B cell (primary cell): ENCODE results near the gene BOLA2. TPM values are rescaled to one million over a fixed set of nuclear protein-coding genes. Genes with fewer than 3 reads are reported as not detected.
"Not testable (repeated sequence)": the region's sequence is repeated elsewhere in the genome, so short reads cannot be mapped to it uniquely, and the experiment has no call there.

Experiments used
- ATAC-seq: fragments of 200-7000 bp; cut with Tn5 transposase; one replicate; pipeline ENCODE4 v1.10.0; 2021; ENCODE audit warnings: low read depth, mild to moderate bottlenecking, moderate number of reproducible peaks, moderate library complexity
- CTCF ChIA-PET: fragments of 350-600 bp; sonication (Branson Sonifier 250); formaldehyde crosslinking; loops from one replicate; lab custom pipeline; 2021; ENCODE audit warnings: antibody characterized with exemption, inconsistent platforms; lab: Charles Lee
- POLR2A ChIA-PET: fragments of 350-600 bp; sonication (Branson Sonifier 250); formaldehyde crosslinking; loops from one replicate; lab custom pipeline; 2021; ENCODE audit warnings: antibody characterized with exemption; lab: Charles Lee
- DNase-seq: peaks from one replicate; pipeline ENCODE4 v3.0.0; 2013
- H2AFZ ChIP-seq: 2 replicates; pipeline ENCODE4 v1.6.1; 2012; ENCODE audit warnings: mild to moderate bottlenecking, low read depth, low read length; ENCODE audit not compliant: insufficient read depth, poor library complexity, severe bottlenecking
- H3K27ac ChIP-seq, 2 donors: 1 replicate in 1 of 2; 2 replicates in 1 of 2; pipeline ENCODE4 v1.5.1; 2012 to 2013; ENCODE audit warnings: low read length in 2 of 2, mild to moderate bottlenecking in 2 of 2, moderate library complexity in 1 of 2
- H3K27me3 ChIP-seq, 4 experiments: fragments of 200-600 bp in 1 of 4; sonication (generic) in 1 of 4; replicated peaks in 1 of 4; 1 replicate in 2 of 4; 2 replicates in 2 of 4; pipeline versions ENCODE4 v1.6.1 to v1.7.0; 2013 to 2016; ENCODE audit warnings: low read length in 3 of 4, mild to moderate bottlenecking in 2 of 4, mixed read lengths in 1 of 4, moderate library complexity in 1 of 4; ENCODE audit not compliant: insufficient read depth in 4 of 4, control insufficient read depth in 3 of 4; ENCODE audit errors: control extremely low read depth in 1 of 4
- H3K36me3 ChIP-seq, 2 experiments: replicated peaks in 1 of 2; 1 replicate in 1 of 2; 2 replicates in 1 of 2; pipeline versions ENCODE4 v1.6.1 to v1.7.1; 2013; ENCODE audit warnings: low read length in 1 of 2; ENCODE audit not compliant: insufficient read depth in 2 of 2, control insufficient read depth in 1 of 2; ENCODE audit errors: control extremely low read depth in 1 of 2, extremely low read depth in 1 of 2
- H3K4me1 ChIP-seq, 2 donors: fragments of 200-600 bp in 1 of 2; sonication (generic) in 1 of 2; 1 replicate in 1 of 2; 2 replicates in 1 of 2; pipeline versions ENCODE4 v1.5.1 to v1.6.1; 2013 to 2017; ENCODE audit warnings: low read length in 2 of 2; ENCODE audit not compliant: control insufficient read depth in 2 of 2, insufficient read depth in 2 of 2
- H3K4me2 ChIP-seq: replicated peaks from 2 replicates; pipeline ENCODE3; 2012; ENCODE audit warnings: mild to moderate bottlenecking, low read depth, low read length; ENCODE audit not compliant: poor library complexity, severe bottlenecking
- H3K4me3 ChIP-seq, 5 experiments: fragments of 200-600 bp in 1 of 5; sonication (generic) in 1 of 5; 1 replicate in 3 of 5; 2 replicates in 2 of 5; pipeline versions ENCODE4 v1.5.1 to v1.7.0; 2011 to 2016; ENCODE audit warnings: low read length in 4 of 5, mild to moderate bottlenecking in 4 of 5, low read depth in 2 of 5, control low read depth in 1 of 5, moderate library complexity in 1 of 5; ENCODE audit not compliant: insufficient read depth in 1 of 5; ENCODE audit errors: control extremely low read depth in 1 of 5, extremely low read depth in 1 of 5
- H3K79me2 ChIP-seq: fragments of 200-600 bp; sonication (generic); one replicate; pipeline ENCODE4 v1.6.0; 2016; ENCODE audit warnings: low read length; ENCODE audit not compliant: control insufficient read depth, insufficient read depth
- H3K9ac ChIP-seq: fragments of 200-600 bp; sonication (generic); 2 replicates; pipeline ENCODE4 v1.6.1; 2017; ENCODE audit warnings: mild to moderate bottlenecking, low read length, moderate library complexity
- H3K9me3 ChIP-seq, 3 donors: one replicate each; pipeline versions ENCODE4 v1.6.1 to v1.7.1; 2013; ENCODE audit warnings: low read length in 2 of 3; ENCODE audit not compliant: control insufficient read depth in 2 of 3, insufficient read depth in 1 of 3; ENCODE audit errors: control extremely low read depth in 1 of 3
- H4K20me1 ChIP-seq: 2 replicates; pipeline ENCODE4 v1.6.0; 2012; ENCODE audit warnings: mild to moderate bottlenecking, low read length; ENCODE audit not compliant: insufficient read depth, control insufficient read depth, poor library complexity, severe bottlenecking
- H3K27ac Mint-ChIP-seq: one replicate; pipeline ENCODE4 v1.8.0; 2021; ENCODE audit warnings: mixed read lengths
- H3K27me3 Mint-ChIP-seq: one replicate; pipeline ENCODE4 v1.8.0; 2021; ENCODE audit warnings: mixed read lengths
- H3K4me1 Mint-ChIP-seq: one replicate; pipeline ENCODE4 v1.8.0; 2021; ENCODE audit warnings: mixed read lengths
- H3K4me3 Mint-ChIP-seq: one replicate; pipeline ENCODE4 v1.8.0; 2021; ENCODE audit warnings: mixed read lengths
- H3K9me3 Mint-ChIP-seq: one replicate; pipeline ENCODE4 v1.8.0; 2022; ENCODE audit warnings: mixed read lengths; ENCODE audit not compliant: insufficient read depth
- WGBS: methylation state at CpG from one replicate; pipeline ENCODE4 v1.1.5; 2013; ENCODE audit warnings: missing lambda C conversion rate; ENCODE audit not compliant: insufficient coverage; 5-methylcytosine and 5-hydroxymethylcytosine counted together
- intact Hi-C: fragments of 100-400 bp; cut with micrococcal nuclease; formaldehyde crosslinking; loops from one replicate; pipeline ENCODE4 v1.10.0; 2022
- polyA plus RNA-seq: library from polyadenylated mRNA; depleted of rRNA; stranded (reverse); fragments of >200 nt; gene quantifications from 2 replicates; pipeline ENCODE4 v1.2.3, GENCODE V29; 2012
- small RNA-seq: library from RNA; depleted of rRNA; stranded (forward); fragments of <200 nt; gene quantifications from one replicate; pipeline ENCODE3, GENCODE V24; 2012; ENCODE audit warnings: low replicate concordance, low read depth; ENCODE audit not compliant: insufficient read length
- total RNA-seq, 2 donors: library from RNA; stranded (reverse); fragments of 120-200 nt in 1 of 2; gene quantifications; 1 replicate in 1 of 2; 2 replicates in 1 of 2; pipeline versions ENCODE4 v1.2.3 to v1.2.4, GENCODE V29; 2013 to 2022

Gene BOLA2
- total and polyA plus RNA-seq, 2 donors (not counting 1 experiment from before 2014, with no cell fraction given): 17.4 to 46.5 TPM

GRCh38 chr16:29425390-29425789 lies 28.8 kb downstream of the BOLA2 start:
- H3K27me3 ChIP-seq, H3K27me3 Mint-ChIP-seq, H2AFZ ChIP-seq, intact Hi-C loops, H3K9me3 Mint-ChIP-seq, H3K4me3 ChIP-seq, H3K4me2 ChIP-seq, H3K79me2 ChIP-seq, ATAC-seq, H3K36me3 ChIP-seq, DNase-seq, H3K9me3 ChIP-seq, H3K9ac ChIP-seq, CTCF ChIA-PET, H3K4me1 Mint-ChIP-seq, H3K4me1 ChIP-seq, POLR2A ChIA-PET, H3K27ac Mint-ChIP-seq, H3K27ac ChIP-seq, H4K20me1 ChIP-seq, H3K4me3 Mint-ChIP-seq: not testable (repeated sequence)
- no CpG with 5 or more reads among the region's 3 CpGs for WGBS

DNA sequence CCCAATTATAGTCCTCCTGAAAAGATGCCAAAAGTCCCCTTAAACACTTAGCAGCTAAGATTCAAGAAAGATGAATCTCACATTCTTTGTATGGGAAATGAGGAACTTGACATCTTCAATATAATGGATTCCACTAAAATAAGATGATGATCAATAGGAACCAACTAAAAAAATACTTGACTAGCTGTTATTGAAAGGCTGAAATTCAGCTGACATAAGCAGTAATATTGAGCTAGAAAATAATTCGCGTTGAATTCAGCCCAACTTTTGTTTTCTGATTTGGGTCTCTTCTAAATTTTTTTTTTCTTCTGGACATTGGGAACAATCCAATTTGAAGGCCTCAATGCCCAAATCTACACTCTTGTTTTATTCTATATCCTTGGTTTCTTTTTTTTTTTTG lies 30.6 kb downstream of the BOLA2 start:
- H3K4me1 Mint-ChIP-seq, H3K27ac Mint-ChIP-seq, DNase-seq, H3K4me2 ChIP-seq, H3K27me3 ChIP-seq, H3K9me3 Mint-ChIP-seq, H3K4me3 Mint-ChIP-seq, H4K20me1 ChIP-seq, ATAC-seq, H3K36me3 ChIP-seq, H3K27me3 Mint-ChIP-seq, H3K4me1 ChIP-seq, H3K4me3 ChIP-seq, H2AFZ ChIP-seq, POLR2A ChIA-PET, H3K27ac ChIP-seq, H3K9me3 ChIP-seq, H3K9ac ChIP-seq, H3K79me2 ChIP-seq, intact Hi-C loops, CTCF ChIA-PET: not testable (repeated sequence)
- no CpG with 5 or more reads among the region's 2 CpGs for WGBS

DNA sequence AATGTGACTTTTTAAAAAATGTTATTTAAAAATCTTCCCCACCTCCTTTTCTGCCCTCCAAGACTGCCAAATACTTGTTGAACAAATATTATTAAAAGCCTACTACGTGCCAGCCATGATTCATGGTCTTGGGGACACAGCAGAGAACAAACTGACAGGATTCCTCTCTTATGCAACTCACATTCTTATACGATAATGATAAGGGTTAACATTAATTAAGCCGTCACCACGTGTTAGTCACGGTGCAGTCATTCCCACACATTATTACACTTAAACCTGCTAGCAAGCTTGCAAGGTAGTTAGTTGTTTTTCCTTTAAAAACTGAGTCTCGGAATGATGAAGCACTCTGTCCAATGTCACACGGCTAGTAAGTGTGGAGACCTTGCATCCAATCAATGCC lies 48.9 kb downstream of the BOLA2 start:
- H3K9me3 Mint-ChIP-seq, H3K36me3 ChIP-seq, H3K27ac ChIP-seq, DNase-seq, H2AFZ ChIP-seq, H3K4me1 ChIP-seq, H4K20me1 ChIP-seq, H3K27ac Mint-ChIP-seq, H3K27me3 Mint-ChIP-seq, H3K4me3 ChIP-seq, ATAC-seq, H3K4me2 ChIP-seq, H3K4me3 Mint-ChIP-seq, CTCF ChIA-PET, H3K27me3 ChIP-seq, H3K4me1 Mint-ChIP-seq, POLR2A ChIA-PET, H3K9ac ChIP-seq, H3K79me2 ChIP-seq, H3K9me3 ChIP-seq, intact Hi-C loops: not testable (repeated sequence)
- WGBS: 100% methylated on average over 1 of the region's 7 CpGs

Small RNAs within 50 kb of the gene (small RNA-seq; reads per million reads assigned to genes)
- gene AC133555.2: not detected

Other genes starting within 250 kb of the BOLA2 start
- gene NPIPB11, start 47.6 kb downstream of the BOLA2 start, total RNA-seq: 2.1 and 2.5 TPM in 2 replicates
- 9.9 and 11.4 TPM in 2 replicates for gene NPIPB11, start 47.6 kb downstream of the BOLA2 start, polyA plus RNA-seq
- 29.3 and 70.7 TPM in 2 replicates for gene SLX1B, start 182 bp upstream of the BOLA2 start, total RNA-seq
- 55.9 and 91.0 TPM in 2 replicates for gene SLX1B, start 182 bp upstream of the BOLA2 start, polyA plus RNA-seq
- 6.0 and 7.0 TPM in 2 replicates for gene SULT1A4, start 5.6 kb upstream of the BOLA2 start, total RNA-seq
- gene SULT1A4, start 5.6 kb upstream of the BOLA2 start, polyA plus RNA-seq: 2.6 and 5.0 TPM in 2 replicates
- gene NPIPB12, start 52.1 kb upstream of the BOLA2 start, total RNA-seq: 197 and 207 TPM in 2 replicates
- 72.8 and 144 TPM in 2 replicates for gene NPIPB12, start 52.1 kb upstream of the BOLA2 start, polyA plus RNA-seq
- gene SPN, start 208.9 kb upstream of the BOLA2 start, total RNA-seq: 1.1 and 1.7 TPM in 2 replicates
- 1.9 and 3.5 TPM in 2 replicates for gene SPN, start 208.9 kb upstream of the BOLA2 start, polyA plus RNA-seq
- 0.22 and 0.24 TPM in 2 replicates for gene QPRT, start 224.8 kb upstream of the BOLA2 start, total RNA-seq
- 0.06 and 0.30 TPM in 2 replicates for gene QPRT, start 224.8 kb upstream of the BOLA2 start, polyA plus RNA-seq